ENCODE measurements around the gene MXI1. TPM values are rescaled to one million over a fixed set of nuclear protein-coding genes. Genes with fewer than 3 reads are reported as not detected.

MXI1 gene
- total and polyA plus RNA-seq, 2 experiments from 2014 or later = 5.1 to 8.5 TPM

GRCh38 chr10:110205051-110205675 lies 2.2 kb upstream of the MXI1 start:
- Histone ChIP-seq H3K27ac (ENCODE audit: low read depth) (no peak overlapping the region), H4K20me1 (replicated peaks; ENCODE audit: insufficient read depth) (no peaks in the 10 kb centered on the region; the same call in 1 of the 2 replicates), H3K4me1 (ENCODE audit: insufficient read depth) (peaks cover 29% of the 10 kb centered on the region; the same call in 1 of the 2 replicates), H3K4me3 (peak overlapping the region; percentile 45), H3K36me3 (ENCODE audit: insufficient read depth) (no peaks in the 10 kb centered on the region), H3K4me2 (peak overlapping the region; percentile 99), H2AFZ (peak overlapping the region; percentile 57; the same call in 1 of the 2 replicates), H3K79me2 (replicated peaks; ENCODE audit: insufficient read depth) (no peaks in the 10 kb centered on the region), H3K9me2 (ENCODE audit: insufficient read depth) (no peaks in the 10 kb centered on the region), H3F3A (replicated peaks; ENCODE audit: low read depth) (0 out of 2 replicates have a peak, but pooled peaks cover 8% of the 10 kb centered on the region), H3K27me3 (ENCODE audit: insufficient read depth) (peaks cover 76% of the 10 kb centered on the region)
- peak overlapping the region; percentile 67 for H3K4me3 Mint-ChIP-seq
- H3K27me3 Mint-ChIP-seq (ENCODE audit: insufficient read depth, low read depth, poor library complexity) = peaks cover 57% of the 10 kb centered on the region
- no peak for ATAC-seq
- no peak overlapping the region for H3K27ac Mint-ChIP-seq
- DNase-seq (ENCODE audit: low spot score) = no peak
- peaks cover 31% of the 10 kb centered on the region for H3K4me1 Mint-ChIP-seq
- H3K36me3 Mint-ChIP-seq (ENCODE audit: low read depth) = no peaks in the 10 kb centered on the region; the same call in 2 of the 3 replicates
- no peak for TF ChIP-seq ZNF331 (CRISPR knock-in tag; IDR thresholded peaks at IDR 0.05; ENCODE audit: low read depth)
- no peak for TF ChIP-seq ETS1 (IDR thresholded peaks at IDR 0.05)
- no peak for TF ChIP-seq NANOG (IDR thresholded peaks at IDR 0.05; ENCODE audit: borderline replicate concordance)
- no peak for TF ChIP-seq JUNB (IDR thresholded peaks at IDR 0.05; ENCODE audit: unreplicated experiment)
- no peak for TF ChIP-seq EZH2phosphoT487 (IDR thresholded peaks at IDR 0.05; ENCODE audit: unreplicated experiment)
- TF ChIP-seq ZNF114 (CRISPR knock-in tag; IDR thresholded peaks at IDR 0.05) = no peak
- TF ChIP-seq CREB1 (CRISPR knock-in tag; IDR thresholded peaks at IDR 0.05; ENCODE audit: low read depth) = no peak
- TF ChIP-seq CTCF (conservative IDR thresholded peaks at IDR 0.05; ENCODE audit: low read depth in 2 of 2) = no peak
- TF ChIP-seq STAT1 (IDR thresholded peaks at IDR 0.05; ENCODE audit: unreplicated experiment) = no peak
- no peak for TF ChIP-seq REST (IDR thresholded peaks at IDR 0.05; ENCODE audit: unreplicated experiment)
- TF ChIP-seq POLR2AphosphoS5 (IDR thresholded peaks at IDR 0.05; ENCODE audit: low read depth) = no peak
- TF ChIP-seq ZNF462 (CRISPR knock-in tag; IDR thresholded peaks at IDR 0.05) = no peak
- TF ChIP-seq EZH2 (IDR thresholded peaks at IDR 0.05; ENCODE audit: low read depth, unreplicated experiment) = no peak
- no peaks in the 10 kb centered on the region for H3K9me3 Mint-ChIP-seq

Measured in GM23338 (cell line).